Lung (tissue), 12 donors: ENCODE results near the gene NR2F1. TPM values are rescaled to one million over a fixed set of nuclear protein-coding genes. Genes with fewer than 3 reads are reported as not detected.

ENCODE experiments used
- ATAC-seq: fragments of 200-7000 bp; cut with Tn5 transposase; one replicate; pipeline ENCODE4 v1.9.1; 2020; ENCODE audit warnings: moderate number of reproducible peaks; ENCODE audit not compliant: insufficient read depth, low FRiP score
- DNase-seq, 3 donors: peaks; one replicate each; pipeline ENCODE4 v3.0.0-alpha.2; 2013 to 2017
- H3K27ac ChIP-seq, 2 donors: one replicate each; pipeline ENCODE4 v1.5.1; 2013; ENCODE audit warnings: mild to moderate bottlenecking in 2 of 2, moderate library complexity in 2 of 2, control low read depth in 1 of 2, inconsistent platforms in 1 of 2, low read depth in 1 of 2, low read length in 1 of 2
- H3K27me3 ChIP-seq, 3 donors: one replicate each; pipeline ENCODE4 v1.5.1; 2013; ENCODE audit warnings: low read length in 2 of 3; ENCODE audit not compliant: control insufficient read depth in 3 of 3, insufficient read depth in 3 of 3
- H3K36me3 ChIP-seq, 4 donors: one replicate each; pipeline ENCODE4 v1.5.1; 2013; ENCODE audit warnings: low read length in 4 of 4, mild to moderate bottlenecking in 1 of 4, moderate library complexity in 1 of 4; ENCODE audit not compliant: control insufficient read depth in 4 of 4, insufficient read depth in 4 of 4
- H3K4me1 ChIP-seq, 5 donors: one replicate each; pipeline ENCODE4 v1.5.1; 2013; ENCODE audit warnings: low read length in 5 of 5, mild to moderate bottlenecking in 2 of 5, moderate library complexity in 1 of 5; ENCODE audit not compliant: control insufficient read depth in 5 of 5, insufficient read depth in 5 of 5
- H3K4me3 ChIP-seq: one replicate; pipeline ENCODE4 v1.5.1; 2013; ENCODE audit warnings: mild to moderate bottlenecking, control low read depth, moderate library complexity
- H3K9ac ChIP-seq, 2 donors: one replicate each; pipeline ENCODE4 v1.5.1; 2013; ENCODE audit warnings: low read length in 2 of 2, control low read depth in 1 of 2; ENCODE audit not compliant: insufficient read depth in 1 of 2
- H3K9me3 ChIP-seq, 4 donors: one replicate each; pipeline ENCODE4 v1.5.1; 2013; ENCODE audit warnings: low read length in 3 of 4, mild to moderate bottlenecking in 1 of 4, moderate library complexity in 1 of 4; ENCODE audit not compliant: control insufficient read depth in 4 of 4, insufficient read depth in 3 of 4
- whole genome bisulfite sequencing, 2 donors: extraction: QIAGEN DNeasy Blood & Tissue Kit; methylation state at CpG; one replicate each; pipeline ENCODE4 v1.1.7; 2013; 5-methylcytosine and 5-hydroxymethylcytosine counted together
- polyA plus RNA-seq, 2 donors: library from polyadenylated mRNA; stranded (reverse); fragments of 200-250 nt; gene quantifications; one replicate each; pipeline ENCODE4 v1.2.1, GENCODE V29; 2013
- total RNA-seq, 2 donors: library from RNA; depleted of rRNA in 1 of 2; stranded (reverse); fragments of >200 nt in 1 of 2; gene quantifications; one replicate each; pipeline ENCODE4 v1.2.1, GENCODE V29; 2014 to 2021
- TF ChIP-seq, protein P1 (sequence below): IDR thresholded peaks from 2 replicates; pipeline ENCODE4 v1.5.1; 2012; ENCODE audit warnings: mild to moderate bottlenecking; ENCODE audit errors: control extremely low read depth, extremely low read depth
- donor health status: control.
- donor health status: control.
- donor health status: Bipolar disorder and iron deficiency.
- donor health status: healthy.
- donor health status: DM: yes; HTN: yes; CAD: no.

NR2F1 gene
- total and polyA plus RNA-seq, 4 donors: 15.2 to 104 (median 58.3) TPM

DNA sequence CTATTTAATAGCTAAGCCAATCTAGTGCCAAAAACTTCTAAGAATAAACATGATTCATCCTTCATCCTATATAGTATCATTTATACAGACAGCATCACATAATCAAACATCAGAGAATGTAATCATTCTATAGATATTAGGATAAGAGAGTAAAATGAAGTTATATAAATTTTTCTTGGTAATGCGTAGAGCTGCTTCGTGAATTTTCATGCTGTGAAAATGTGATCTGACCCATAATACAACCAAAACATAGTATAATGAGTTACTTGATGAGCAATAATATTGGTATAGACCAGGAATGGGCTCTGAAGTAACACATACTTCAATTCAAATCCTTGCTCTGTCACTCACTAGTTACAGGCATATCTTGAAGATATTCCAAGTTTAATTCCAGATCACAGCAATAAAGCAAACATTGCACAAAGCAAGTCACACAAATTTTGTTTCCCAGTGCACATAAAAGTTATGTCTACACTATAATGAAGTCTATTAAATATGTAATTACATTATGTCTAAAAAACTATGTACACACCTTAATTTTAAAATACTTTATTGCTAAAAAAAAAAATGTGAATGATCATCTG lies 25.9 kb upstream of the NR2F1 start:
- TF ChIP-seq, protein P1, sequence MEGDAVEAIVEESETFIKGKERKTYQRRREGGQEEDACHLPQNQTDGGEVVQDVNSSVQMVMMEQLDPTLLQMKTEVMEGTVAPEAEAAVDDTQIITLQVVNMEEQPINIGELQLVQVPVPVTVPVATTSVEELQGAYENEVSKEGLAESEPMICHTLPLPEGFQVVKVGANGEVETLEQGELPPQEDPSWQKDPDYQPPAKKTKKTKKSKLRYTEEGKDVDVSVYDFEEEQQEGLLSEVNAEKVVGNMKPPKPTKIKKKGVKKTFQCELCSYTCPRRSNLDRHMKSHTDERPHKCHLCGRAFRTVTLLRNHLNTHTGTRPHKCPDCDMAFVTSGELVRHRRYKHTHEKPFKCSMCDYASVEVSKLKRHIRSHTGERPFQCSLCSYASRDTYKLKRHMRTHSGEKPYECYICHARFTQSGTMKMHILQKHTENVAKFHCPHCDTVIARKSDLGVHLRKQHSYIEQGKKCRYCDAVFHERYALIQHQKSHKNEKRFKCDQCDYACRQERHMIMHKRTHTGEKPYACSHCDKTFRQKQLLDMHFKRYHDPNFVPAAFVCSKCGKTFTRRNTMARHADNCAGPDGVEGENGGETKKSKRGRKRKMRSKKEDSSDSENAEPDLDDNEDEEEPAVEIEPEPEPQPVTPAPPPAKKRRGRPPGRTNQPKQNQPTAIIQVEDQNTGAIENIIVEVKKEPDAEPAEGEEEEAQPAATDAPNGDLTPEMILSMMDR: no peak
- Histone ChIP-seq H3K9me3 (peaks cover 0 to 9% (median 2%) of the 10 kb centered on the region in 4 donors), H3K9ac (no peak overlapping the region), H3K27me3 (no peaks in the 10 kb centered on the region), H3K36me3 (peaks cover 0 to 15% (median 6%) of the 10 kb centered on the region in 4 donors), H3K27ac (no peak overlapping the region), H3K4me3 (no peak overlapping the region), H3K4me1 (peaks cover 0 to 9% (median 0%) of the 10 kb centered on the region in 5 donors)
- ATAC-seq (no peak), DNase-seq (peak in 2 of 3 donors; percentile 78 to 83)
- 87 to 95% methylated on average over 2 of the region's 2 CpGs for WGBS, 2 donors

DNA sequence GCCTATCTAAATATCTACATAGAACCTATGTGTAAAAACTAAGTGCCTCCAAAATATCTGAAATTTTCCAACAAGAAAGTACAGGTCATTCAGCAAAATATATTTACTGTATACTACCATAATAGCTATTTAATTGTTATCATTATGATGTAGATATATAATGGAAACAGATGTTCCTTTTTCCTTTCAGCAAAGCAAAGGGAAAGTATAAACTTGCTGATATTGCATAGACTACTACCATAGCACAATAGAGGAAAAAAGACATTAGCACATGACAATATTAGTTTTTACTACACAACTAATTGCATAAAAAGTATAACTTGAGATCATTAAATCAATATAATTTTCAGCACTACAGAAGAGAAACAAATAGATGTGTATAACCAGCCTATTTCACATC lies 16.9 kb upstream of the NR2F1 start:
- Histone ChIP-seq H3K36me3 (peaks cover 0 to 12% (median 6%) of the 10 kb centered on the region in 4 donors), H3K27ac (no peak overlapping the region), H3K27me3 (peaks cover 0 to 19% (median 0%) of the 10 kb centered on the region in 3 donors), H3K9me3 (peaks cover 0 to 5% (median 0%) of the 10 kb centered on the region in 4 donors), H3K9ac (peak overlapping the region in 1 of 2 donors; percentile 82), H3K4me3 (no peak overlapping the region), H3K4me1 (peaks cover 0 to 36% (median 9%) of the 10 kb centered on the region in 5 donors)
- ATAC-seq (no peak), DNase-seq (peak in 2 of 3 donors; percentile 84 to 87)
- TF ChIP-seq, protein P1: no peak

DNA sequence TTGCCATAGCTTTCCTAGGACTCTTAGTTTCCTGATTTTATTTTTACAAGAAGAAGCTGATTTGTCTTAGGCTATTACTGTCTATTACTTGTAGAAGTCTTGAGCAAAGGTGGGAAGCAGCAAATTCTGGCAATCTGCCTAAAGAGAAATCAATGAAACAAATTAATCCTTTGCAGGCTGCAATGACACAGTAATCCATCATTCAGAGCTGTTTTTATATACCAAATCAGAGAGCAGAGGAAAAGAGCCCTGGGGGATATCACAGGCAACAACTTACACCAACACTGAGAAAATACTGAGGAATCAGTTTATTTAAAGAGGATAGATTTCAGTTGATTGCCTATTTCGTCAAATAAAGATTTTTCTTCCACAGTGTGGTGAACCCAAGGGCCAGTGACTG lies 15.6 kb upstream of the NR2F1 start:
- Histone ChIP-seq H3K9me3 (peaks cover 0 to 7% (median 0%) of the 10 kb centered on the region in 4 donors), H3K36me3 (peaks cover 0 to 15% (median 5%) of the 10 kb centered on the region in 4 donors), H3K9ac (no peak overlapping the region), H3K4me1 (peaks cover 0 to 45% (median 14%) of the 10 kb centered on the region in 5 donors), H3K27ac (no peak overlapping the region), H3K27me3 (peaks cover 0 to 31% (median 0%) of the 10 kb centered on the region in 3 donors), H3K4me3 (no peak overlapping the region)
- WGBS, 2 donors: 74 to 83% methylated on average over 1 of the region's 1 CpG
- ATAC-seq (no peak), DNase-seq (peak in 1 of 3 donors; percentile 28)
- TF ChIP-seq, protein P1: no peak
